HepG2 (cell line): ENCODE results near the gene SLC2A2. TPM values are rescaled to one million over a fixed set of nuclear protein-coding genes. Genes with fewer than 3 reads are reported as not detected.

Source experiments
- DRAP1 ChIP-seq: IDR thresholded peaks from 2 replicates; pipeline ENCODE4 v1.6.1; 2016; ENCODE audit warnings: missing genetic modification reagents, missing compliant biosample characterization
- GLI4 ChIP-seq: sonication (generic); formaldehyde crosslinking; IDR thresholded peaks from 2 replicates; pipeline ENCODE4 v1.5.1; 2020; ENCODE audit warnings: missing genetic modification reagents, mild to moderate bottlenecking, moderate library complexity, borderline replicate concordance
- HIC2 ChIP-seq: sonication (generic); formaldehyde crosslinking; IDR thresholded peaks from 2 replicates; pipeline ENCODE4 v1.9.0; 2022; ENCODE audit warnings: low read depth, missing genetic modification reagents
- HNRNPK ChIP-seq: fragments of 200-400 bp; formaldehyde crosslinking; IDR thresholded peaks from 2 replicates; pipeline ENCODE4 v1.6.1; 2018; ENCODE audit warnings: low read length, low read depth, moderate library complexity, mild to moderate bottlenecking; ENCODE audit not compliant: poor library complexity, severe bottlenecking
- HOXA5 ChIP-seq: sonication (generic); formaldehyde crosslinking; IDR thresholded peaks from 2 replicates; pipeline ENCODE4 v1.4.0; 2020; ENCODE audit warnings: missing genetic modification reagents
- IKZF1 ChIP-seq: fragments of 450-650 bp; IDR thresholded peaks from 2 replicates; pipeline ENCODE4 v1.7.1; 2016
- KDM1A ChIP-seq: IDR thresholded peaks from 2 replicates; pipeline ENCODE4 v1.6.1; 2016; ENCODE audit warnings: missing compliant biosample characterization
- KDM3A ChIP-seq: IDR thresholded peaks from 2 replicates; pipeline ENCODE4 v1.6.1; 2018; ENCODE audit warnings: low read depth, missing compliant biosample characterization
- MEIS2 ChIP-seq: sonication (generic); formaldehyde crosslinking; IDR thresholded peaks from 2 replicates; pipeline ENCODE4 v1.9.0; 2021; ENCODE audit warnings: mild to moderate bottlenecking, missing genetic modification reagents
- NONO ChIP-seq, 2 experiments: fragments of 450-650 bp in 1 of 2; sonication (generic) in 1 of 2; formaldehyde crosslinking in 1 of 2; IDR thresholded peaks in 1 of 2; conservative IDR thresholded peaks in 1 of 2; 2 replicates each; pipeline versions ENCODE4 v1.6.1 to v1.8.0; 2017 to 2022; ENCODE audit warnings: mild to moderate bottlenecking in 1 of 2, missing genetic modification reagents in 1 of 2, moderate library complexity in 1 of 2
- PAF1 ChIP-seq: IDR thresholded peaks from 2 replicates; pipeline ENCODE4 v1.6.1; 2016; ENCODE audit warnings: missing genetic modification reagents, missing compliant biosample characterization
- PAX8 ChIP-seq: sonication (generic); formaldehyde crosslinking; IDR thresholded peaks from 2 replicates; pipeline ENCODE4 v1.8.0; 2022; ENCODE audit warnings: mild to moderate bottlenecking, missing genetic modification reagents, borderline replicate concordance
- PBX2 ChIP-seq: IDR thresholded peaks from 2 replicates; pipeline ENCODE4 v1.6.1; 2016; ENCODE audit warnings: control low read depth
- SP2 ChIP-seq: sonication (generic); formaldehyde crosslinking; IDR thresholded peaks from 2 replicates; pipeline ENCODE4 v1.5.1; 2020; ENCODE audit warnings: mild to moderate bottlenecking, missing genetic modification reagents
- ZBTB21 ChIP-seq: sonication (generic); formaldehyde crosslinking; IDR thresholded peaks from 2 replicates; pipeline ENCODE4 v1.4.0; 2020; ENCODE audit warnings: missing genetic modification reagents
- ZEB1 ChIP-seq: IDR thresholded peaks from 2 replicates; pipeline ENCODE4 v1.6.1; 2012; ENCODE audit warnings: mild to moderate bottlenecking, low read depth, inconsistent platforms; ENCODE audit not compliant: insufficient replicate concordance
- ZFAT ChIP-seq: sonication (generic); formaldehyde crosslinking; conservative IDR thresholded peaks from 2 replicates; pipeline ENCODE4 v1.8.1; 2023; ENCODE audit warnings: missing genetic modification reagents, inconsistent platforms
- ZNF205 ChIP-seq: IDR thresholded peaks from 2 replicates; pipeline ENCODE4 v1.6.1; 2018; ENCODE audit warnings: missing biosample characterization, missing genetic modification reagents
- ZNF546 ChIP-seq: sonication (generic); formaldehyde crosslinking; conservative IDR thresholded peaks from 2 replicates; pipeline ENCODE4 v1.8.1; 2023; ENCODE audit warnings: mild to moderate bottlenecking, missing genetic modification reagents
- ZNF619 ChIP-seq: sonication (generic); formaldehyde crosslinking; IDR thresholded peaks from 2 replicates; pipeline ENCODE4 v1.4.0; 2020; ENCODE audit warnings: mild to moderate bottlenecking, missing genetic modification reagents
- ZNF713 ChIP-seq: sonication (generic); formaldehyde crosslinking; IDR thresholded peaks from 2 replicates; pipeline ENCODE4 v1.4.0; 2020; ENCODE audit warnings: mild to moderate bottlenecking, missing genetic modification reagents
- ZNF800 ChIP-seq: sonication (generic); formaldehyde crosslinking; IDR thresholded peaks from 2 replicates; pipeline ENCODE4 v1.4.0; 2020; ENCODE audit warnings: missing genetic modification reagents
- ZNF816 ChIP-seq: sonication (generic); formaldehyde crosslinking; IDR thresholded peaks from 2 replicates; pipeline ENCODE4 v1.8.0; 2022; ENCODE audit warnings: missing genetic modification reagents, mild to moderate bottlenecking, borderline replicate concordance
- polyA plus RNA-seq, 8 experiments: library from polyadenylated mRNA; depleted of rRNA in 3 of 8; stranded (reverse) in 7 of 8; unstranded in 1 of 8; fragments of >200 nt; fragmentation: Illumina TruSeq in 4 of 8; extraction: Trizol in 4 of 8; gene quantifications; 2 replicates each; pipeline versions ENCODE4 v1.2.1 to v1.2.3, GENCODE V29; 2011 to 2016; ENCODE audit warnings: low read depth in 4 of 8, missing spikeins in 1 of 8, mixed read lengths in 1 of 8; ENCODE audit not compliant: insufficient read depth in 1 of 8
- total RNA-seq, 5 experiments: library from RNA; depleted of rRNA; stranded (reverse); fragments of >200 nt; fragmentation: Illumina TruSeq; extraction: Trizol; gene quantifications; 2 replicates each; pipeline ENCODE4 v1.2.3, GENCODE V29; 2016; ENCODE audit warnings: low read depth in 1 of 5
- TF ChIP-seq, protein P1 (sequence below): sonication (generic); formaldehyde crosslinking; IDR thresholded peaks from 2 replicates; pipeline ENCODE4 v1.4.0; 2020; ENCODE audit warnings: missing genetic modification reagents

SLC2A2 gene
- total and polyA plus RNA-seq, 2 of the 13 experiments (the other 11 are each of a cell fraction or from before 2014, with no cell fraction given): 19.5 to 23.2 TPM

- TF ChIP-seq HIC2 (CRISPR knock-in tag): no peak
- TF ChIP-seq ZNF800 (CRISPR knock-in tag): peak; percentile 31; the same call in 1 of the 2 replicates
- TF ChIP-seq PAX8 (CRISPR knock-in tag): no peak
- no peak for TF ChIP-seq ZNF713
- TF ChIP-seq ZNF619: no peak
- TF ChIP-seq KDM3A (CRISPR knock-in tag): peak; percentile 69; the same call in 1 of the 2 replicates
- TF ChIP-seq PBX2 (CRISPR knock-in tag): no peak
- TF ChIP-seq MEIS2 (CRISPR knock-in tag): 0 out of 2 replicates have a peak, but pooled peaks have one; percentile 33
- no peak for TF ChIP-seq ZEB1
- no peak for TF ChIP-seq ZBTB21 (CRISPR knock-in tag)
- no peak for TF ChIP-seq KDM1A (CRISPR knock-in tag)
- no peak for TF ChIP-seq GLI4 (CRISPR knock-in tag)
- no peak; the same call in 1 of the 2 replicates for TF ChIP-seq HOXA5 (CRISPR knock-in tag)
- TF ChIP-seq ZNF816 (CRISPR knock-in tag): no peak
- TF ChIP-seq IKZF1: no peak
- no peak for TF ChIP-seq HNRNPK
- TF ChIP-seq PAF1 (CRISPR knock-in tag): no peak
- TF ChIP-seq ZFAT: no peak
- no peak for TF ChIP-seq ZNF546 (CRISPR knock-in tag)
- TF ChIP-seq, protein P1, sequence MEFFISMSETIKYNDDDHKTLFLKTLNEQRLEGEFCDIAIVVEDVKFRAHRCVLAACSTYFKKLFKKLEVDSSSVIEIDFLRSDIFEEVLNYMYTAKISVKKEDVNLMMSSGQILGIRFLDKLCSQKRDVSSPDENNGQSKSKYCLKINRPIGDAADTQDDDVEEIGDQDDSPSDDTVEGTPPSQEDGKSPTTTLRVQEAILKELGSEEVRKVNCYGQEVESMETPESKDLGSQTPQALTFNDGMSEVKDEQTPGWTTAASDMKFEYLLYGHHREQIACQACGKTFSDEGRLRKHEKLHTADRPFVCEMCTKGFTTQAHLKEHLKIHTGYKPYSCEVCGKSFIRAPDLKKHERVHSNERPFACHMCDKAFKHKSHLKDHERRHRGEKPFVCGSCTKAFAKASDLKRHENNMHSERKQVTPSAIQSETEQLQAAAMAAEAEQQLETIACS (CRISPR knock-in tag): no peak
- peak; percentile 99 for TF ChIP-seq ZNF205 (CRISPR knock-in tag)
- TF ChIP-seq SP2 (CRISPR knock-in tag): no peak
- no peak for TF ChIP-seq NONO (IDR thresholded peaks at IDR 0.05)
- no peak for TF ChIP-seq NONO (CRISPR knock-in tag; conservative IDR thresholded peaks at IDR 0.05)
- no peak; the same call in 1 of the 2 replicates for TF ChIP-seq DRAP1 (CRISPR knock-in tag)
Observed at GRCh38 chr3:170997961-170998913, 28.3 kb downstream of the SLC2A2 start (continued).
